ENCODE data around the gene PTGS1.

PTGS1 gene

DNA sequence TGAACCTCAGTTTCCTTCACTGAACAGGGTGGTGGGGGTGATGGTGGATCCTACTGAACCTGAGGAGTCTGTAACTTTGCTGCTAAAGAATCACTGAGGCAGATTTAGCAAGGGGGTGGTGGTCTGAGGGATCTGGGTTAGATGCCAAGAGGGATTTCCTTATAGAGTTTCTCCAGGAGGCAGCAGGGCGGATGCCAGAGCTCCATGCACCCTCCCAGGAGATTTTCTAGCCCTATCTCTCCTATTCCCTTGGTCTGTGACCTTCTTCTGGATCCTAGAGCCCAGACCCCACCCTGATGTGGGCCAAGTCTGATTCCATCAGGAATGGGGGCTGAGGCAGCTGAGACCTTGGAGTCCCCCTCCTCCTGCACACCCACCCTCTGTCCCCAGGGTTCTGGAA, 6.0 kb downstream of the PTGS1 start:
- FAIRE-seq = no peak

GRCh38 chr9:122377241-122378164, 6.7 kb downstream of the PTGS1 start:
- FAIRE-seq = no peak

GRCh38 chr9:122378236-122378635, 7.4 kb downstream of the PTGS1 start:
- FAIRE-seq = no peak

DNA sequence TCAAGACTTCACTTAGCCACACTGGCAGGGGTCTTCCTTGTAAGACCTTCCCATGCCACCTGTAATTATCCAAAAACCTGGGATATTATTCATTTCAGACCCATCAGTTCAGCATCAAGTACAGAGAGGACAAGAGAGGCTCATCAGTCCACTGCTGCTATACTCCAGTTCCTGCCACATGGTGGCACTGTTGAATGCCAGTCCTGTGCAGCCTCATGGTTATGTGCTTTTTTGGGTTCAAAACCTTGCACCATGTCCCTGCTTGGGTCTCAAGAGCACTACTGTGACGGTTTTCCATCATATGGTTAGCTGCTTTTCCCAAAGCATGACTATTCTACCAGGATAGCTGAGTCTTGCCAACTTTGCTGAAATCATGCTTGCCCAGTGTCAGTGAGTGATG, 8.5 kb downstream of the PTGS1 start:
- no peak for FAIRE-seq

DNA sequence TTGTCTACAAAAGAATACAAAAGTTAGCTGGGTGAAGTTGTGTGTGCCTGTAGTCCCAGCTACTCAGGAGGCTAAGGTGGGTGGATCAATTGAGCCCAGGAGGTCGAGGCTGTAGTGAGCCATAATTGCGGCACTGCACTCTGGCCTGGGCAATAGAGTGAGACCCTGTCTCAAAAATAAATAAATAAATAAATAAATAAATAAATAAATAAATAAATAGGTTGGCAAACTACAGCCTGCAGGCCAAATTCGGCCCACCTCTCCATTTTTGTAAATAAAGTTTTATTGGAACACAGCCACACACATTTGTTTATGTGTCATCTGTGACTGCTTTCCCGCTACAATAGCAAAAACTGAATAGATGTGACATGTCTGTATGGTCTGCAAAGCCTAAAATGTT, 9.5 kb downstream of the PTGS1 start:
- no peak for FAIRE-seq

GRCh38 chr9:122381206-122381950, 10.6 kb downstream of the PTGS1 start:
- FAIRE-seq = no peak

GRCh38 chr9:122382901-122383850, 12.4 kb downstream of the PTGS1 start:
- FAIRE-seq = no peak

DNA sequence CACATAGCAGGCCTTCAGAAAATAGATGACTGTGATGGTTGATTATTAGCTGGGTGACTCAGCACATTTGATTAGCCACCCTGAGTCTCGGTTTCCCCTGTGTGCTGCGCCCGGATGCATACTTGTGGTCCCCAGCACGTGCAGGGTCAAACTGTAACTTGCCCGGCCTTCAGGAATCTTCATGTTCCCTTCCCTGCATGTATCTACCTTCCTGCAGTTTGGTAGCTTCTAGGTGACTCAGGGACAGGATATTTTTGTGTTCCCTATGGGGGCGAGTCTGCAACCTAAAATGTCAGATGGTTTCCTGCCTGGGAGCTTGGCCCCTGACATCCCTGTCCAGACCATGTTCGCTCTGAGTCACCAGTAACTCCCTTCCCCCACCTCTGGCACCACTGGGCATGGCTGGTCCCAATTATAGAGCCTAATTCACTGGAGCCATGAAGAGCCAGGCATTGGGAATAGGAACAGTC, 13.2 kb downstream of the PTGS1 start:
- no peak for FAIRE-seq

DNA sequence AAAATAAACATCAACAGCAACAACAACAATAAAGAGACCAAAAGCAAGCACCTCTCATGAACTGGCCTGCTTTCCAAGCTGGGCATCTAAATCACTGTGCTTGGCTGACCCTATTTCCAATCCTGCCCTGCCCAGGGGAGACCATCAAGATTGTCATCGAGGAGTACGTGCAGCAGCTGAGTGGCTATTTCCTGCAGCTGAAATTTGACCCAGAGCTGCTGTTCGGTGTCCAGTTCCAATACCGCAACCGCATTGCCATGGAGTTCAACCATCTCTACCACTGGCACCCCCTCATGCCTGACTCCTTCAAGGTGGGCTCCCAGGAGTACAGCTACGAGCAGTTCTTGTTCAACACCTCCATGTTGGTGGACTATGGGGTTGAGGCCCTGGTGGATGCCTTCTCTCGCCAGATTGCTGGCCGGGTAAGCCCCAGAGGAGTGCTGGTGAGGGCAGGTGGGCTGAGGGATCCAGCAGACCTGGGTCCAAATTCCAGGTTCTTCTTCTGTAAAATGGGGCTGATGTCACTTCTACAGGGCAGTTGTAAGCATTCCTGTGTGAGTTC, 15.6 kb downstream of the PTGS1 start:
- FAIRE-seq = no peak

DNA sequence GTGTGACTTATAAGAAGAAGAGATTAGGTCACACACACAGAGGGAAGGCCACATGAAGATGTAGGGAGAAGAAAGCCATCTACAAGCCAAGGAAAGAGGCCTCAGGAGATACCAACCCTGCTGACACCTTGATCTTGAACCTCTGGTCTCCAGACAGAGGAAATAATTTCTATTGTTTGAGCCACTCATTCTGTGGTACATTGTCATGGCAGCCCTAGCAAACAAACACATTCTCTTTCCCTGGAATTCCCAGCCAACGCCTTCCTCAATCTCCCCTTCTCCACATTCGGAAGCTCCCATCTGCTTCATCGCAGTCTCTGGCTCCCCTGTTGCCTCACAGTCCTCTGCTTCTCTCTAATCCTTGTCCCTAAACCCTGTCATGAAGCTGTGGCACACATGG, 16.7 kb downstream of the PTGS1 start:
- FAIRE-seq = no peak

DNA sequence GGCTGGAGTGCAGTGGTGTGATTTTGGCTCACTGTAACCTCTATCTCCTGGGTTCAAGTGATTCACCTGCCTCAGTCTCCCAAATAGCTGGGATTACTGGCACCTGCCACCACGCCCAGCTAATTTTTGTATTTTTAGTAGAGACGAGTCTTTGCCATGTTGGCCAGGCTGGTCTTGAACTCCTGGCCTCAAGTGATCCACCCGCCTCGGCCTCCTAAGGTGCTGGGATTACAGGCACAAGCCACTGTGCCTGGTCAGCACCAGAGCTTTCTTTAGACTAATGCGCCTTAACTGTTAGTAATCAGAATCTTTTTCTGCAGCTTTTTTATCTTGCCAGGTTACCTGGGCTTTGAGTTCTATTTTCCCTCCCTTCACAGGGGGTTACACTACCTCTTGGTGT, 18.4 kb downstream of the PTGS1 start:
- no peak for FAIRE-seq

DNA sequence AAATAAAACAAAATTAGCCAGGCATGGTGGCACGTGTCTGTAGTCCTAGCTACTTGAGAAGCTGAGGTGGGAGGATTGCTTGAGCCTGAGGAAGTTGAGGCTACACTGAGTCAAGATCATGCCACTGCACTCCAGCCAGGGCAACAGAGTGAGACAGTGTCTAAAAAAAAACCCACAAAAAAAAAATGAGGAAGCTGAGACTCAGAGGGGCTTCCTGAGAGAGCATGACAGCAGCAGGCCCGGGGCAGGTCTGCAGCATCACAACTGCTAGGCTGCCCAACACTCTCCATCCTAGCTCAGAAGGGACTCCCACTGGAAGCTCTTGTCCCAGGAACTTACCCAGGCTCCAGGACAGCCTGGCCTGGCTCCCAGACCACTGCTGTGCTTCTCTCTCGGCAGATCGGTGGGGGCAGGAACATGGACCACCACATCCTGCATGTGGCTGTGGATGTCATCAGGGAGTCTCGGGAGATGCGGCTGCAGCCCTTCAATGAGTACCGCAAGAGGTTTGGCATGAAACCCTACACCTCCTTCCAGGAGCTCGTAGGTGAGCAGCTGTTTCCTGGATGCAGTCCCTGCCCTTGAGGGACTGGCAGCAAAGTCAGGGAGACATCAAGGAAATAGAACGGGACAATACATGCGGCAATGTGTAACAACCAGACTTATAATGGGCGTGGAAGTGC, 19.1 kb downstream of the PTGS1 start:
- no peak for FAIRE-seq

GRCh38 chr9:122392284-122392683, 21.5 kb downstream of the PTGS1 start:
- no peak for FAIRE-seq

DNA sequence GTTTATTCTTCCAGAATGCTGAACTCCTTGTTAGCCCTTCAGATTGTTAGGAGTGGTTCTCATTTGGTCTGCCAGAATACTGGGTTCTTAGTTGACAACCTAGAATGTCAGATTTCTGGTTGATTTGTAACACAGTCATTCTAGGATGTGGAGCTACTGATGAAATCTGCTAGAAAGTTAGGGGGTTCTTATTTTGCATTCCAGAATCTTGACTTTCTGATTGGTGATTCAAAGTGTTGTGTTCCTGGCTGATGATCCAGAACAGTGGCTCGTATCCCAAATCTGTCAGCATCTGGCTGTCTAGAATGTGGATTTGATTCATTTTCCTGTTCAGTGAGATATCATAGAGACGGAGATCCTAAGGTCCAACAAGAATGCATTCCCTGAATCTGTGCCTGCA, 21.9 kb downstream of the PTGS1 start:
- FAIRE-seq = no peak

DNA sequence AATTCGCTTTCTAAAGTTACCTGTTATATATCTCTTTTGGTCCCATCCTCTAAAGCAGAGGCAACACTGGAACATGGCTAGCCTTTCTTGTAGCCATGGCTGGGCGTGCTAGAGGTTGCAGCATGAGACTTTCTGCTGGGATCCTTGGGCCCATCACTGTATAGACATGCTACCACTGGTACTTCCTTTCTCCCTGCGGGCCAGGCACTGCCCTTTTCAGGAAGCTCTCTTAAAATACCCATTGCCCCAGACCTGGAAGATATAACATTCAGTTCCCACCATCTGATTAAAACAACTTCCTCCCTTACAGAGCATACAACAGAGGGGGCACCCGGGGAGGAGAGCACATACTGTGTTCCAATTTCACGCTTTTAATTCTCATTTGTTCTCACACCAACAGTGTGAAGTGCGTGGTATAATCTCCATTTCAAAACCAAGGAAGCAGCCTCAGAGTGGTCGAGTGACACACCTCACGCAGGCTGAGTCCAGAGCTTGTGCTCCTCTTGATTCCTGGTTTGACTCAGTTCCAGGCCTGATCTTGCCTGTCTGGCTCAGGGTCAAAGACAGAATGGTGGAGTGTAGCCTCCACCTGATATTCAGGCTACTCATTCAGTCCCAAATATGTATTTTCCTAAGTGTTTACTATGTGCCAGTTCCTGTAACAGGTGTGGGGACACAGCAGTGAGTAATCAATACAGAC, 22.6 kb downstream of the PTGS1 start:
- no peak for FAIRE-seq

GRCh38 chr9:122394265-122395125, 23.7 kb downstream of the PTGS1 start:
- no peak for FAIRE-seq

- FAIRE-seq = no peak
Observed at GRCh38 chr9:122396614-122397148, 25.9 kb downstream of the PTGS1 start.

- FAIRE-seq = no peak
Observed at GRCh38 chr9:122397749-122398148, 26.9 kb downstream of the PTGS1 start.

- FAIRE-seq = no peak
Observed at GRCh38 chr9:122398371-122398924, 27.6 kb downstream of the PTGS1 start.

DNA sequence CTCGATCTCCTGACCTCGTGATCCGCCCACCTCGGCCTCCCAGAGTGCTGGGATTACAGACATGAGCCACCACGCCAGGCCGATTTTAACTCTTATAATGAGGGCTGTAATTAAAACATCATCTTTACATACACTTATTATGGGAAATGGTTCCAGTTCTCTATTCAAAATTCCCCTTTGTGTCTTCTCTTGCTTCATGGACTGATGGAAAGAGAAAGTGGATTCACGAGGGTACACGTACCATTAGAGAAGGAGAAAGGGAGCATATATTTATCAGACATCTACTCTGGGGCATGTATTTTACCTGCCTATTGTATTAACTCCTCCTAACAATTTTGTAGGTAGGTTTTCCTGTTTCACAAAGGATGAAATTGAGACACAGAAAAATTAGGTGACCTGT, 31.1 kb downstream of the PTGS1 start:
- no peak for FAIRE-seq
